Uterus (tissue), 4 donors: ENCODE measurements around the gene AEBP2. TPM values are rescaled to one million over a fixed set of nuclear protein-coding genes. Genes with fewer than 3 reads are reported as not detected.

Source experiments
- DNase-seq, 2 donors: peaks; one replicate each; pipeline ENCODE4 v3.0.0-alpha.2; 2019 to 2020
- H3K27ac ChIP-seq, 2 donors: fragments of 200-600 bp; sonication (generic); 1 replicate in 1 of 2; 2 replicates in 1 of 2; pipeline ENCODE4 v1.5.1; 2016 to 2018
- H3K27me3 ChIP-seq, 2 donors: fragments of 200-600 bp; sonication (generic); one replicate each; pipeline ENCODE4 v1.5.1; 2018 to 2019; ENCODE audit warnings: control low read depth in 1 of 2
- H3K36me3 ChIP-seq, 2 donors: fragments of 200-600 bp; sonication (generic); one replicate each; pipeline ENCODE4 v1.5.1; 2019; ENCODE audit warnings: control low read depth in 1 of 2
- H3K4me1 ChIP-seq, 2 donors: fragments of 200-600 bp; sonication (generic); one replicate each; pipeline ENCODE4 v1.5.1; 2018 to 2019; ENCODE audit warnings: control low read depth in 1 of 2
- H3K4me3 ChIP-seq, 2 donors: fragments of 200-600 bp; sonication (generic); 1 replicate in 1 of 2; 2 replicates in 1 of 2; pipeline ENCODE4 v1.5.1; 2018 to 2019; ENCODE audit warnings: mild to moderate bottlenecking in 1 of 2
- H3K9me3 ChIP-seq, 2 donors: fragments of 200-600 bp; sonication (generic); one replicate each; pipeline ENCODE4 v1.5.1; 2019; ENCODE audit warnings: control low read depth in 1 of 2
- CTCF ChIP-seq, 4 experiments: fragments of 200-600 bp in 2 of 4; fragments of 450-650 bp in 2 of 4; sonication (generic) in 2 of 4; IDR thresholded peaks; one replicate each; pipeline ENCODE4 v1.5.1; 2016 to 2019; ENCODE audit warnings: antibody characterized with exemption in 4 of 4, mild to moderate bottlenecking in 2 of 4, moderate library complexity in 1 of 4
- POLR2A ChIP-seq, 2 donors: fragments of 450-650 bp; IDR thresholded peaks; one replicate each; pipeline ENCODE4 v1.6.1; 2016; ENCODE audit warnings: antibody characterized with exemption in 2 of 2, mild to moderate bottlenecking in 1 of 2, moderate library complexity in 1 of 2
- intact Hi-C: fragments of 100-400 bp; cut with DNase I; formaldehyde crosslinking; loops from one replicate; pipeline ENCODE4 v1.15.1; 2023; ENCODE audit warnings: low total_unique reads
- small RNA-seq: library from RNA; depleted of rRNA; stranded (forward); fragments of <200 nt; gene quantifications from one replicate; pipeline ENCODE3, GENCODE V24; 2016
- total RNA-seq, 4 donors: library from RNA; depleted of rRNA in 3 of 4; stranded (reverse); fragments of >200 nt in 3 of 4; gene quantifications; one replicate each; pipeline versions ENCODE4 v1.1.0 to v1.2.4, GENCODE V29; 2014 to 2023
- donor health status: DM: yes; HTN: yes; CAD: no.

Gene AEBP2
- total RNA-seq, 4 donors from 2014 or later = 16.7 to 95.8 (median 69.1) TPM

- H3K9me3 ChIP-seq = no peaks in the 10 kb centered on the region
- intact Hi-C loops = no loop called here
- TF ChIP-seq POLR2A (IDR thresholded peaks at IDR 0.05) (no peak), CTCF (IDR thresholded peaks at IDR 0.05) (no peak)
- H3K4me3 ChIP-seq = no peak overlapping the region
- no peak for DNase-seq
- no peaks in the 10 kb centered on the region for H3K27me3 ChIP-seq
- no peaks in the 10 kb centered on the region for H3K36me3 ChIP-seq
- H3K27ac ChIP-seq = no peak overlapping the region
- H3K4me1 ChIP-seq = no peaks in the 10 kb centered on the region
These were observed 113.9 kb downstream of the AEBP2 start for GRCh38 chr12:19553175-19553574.

DNA sequence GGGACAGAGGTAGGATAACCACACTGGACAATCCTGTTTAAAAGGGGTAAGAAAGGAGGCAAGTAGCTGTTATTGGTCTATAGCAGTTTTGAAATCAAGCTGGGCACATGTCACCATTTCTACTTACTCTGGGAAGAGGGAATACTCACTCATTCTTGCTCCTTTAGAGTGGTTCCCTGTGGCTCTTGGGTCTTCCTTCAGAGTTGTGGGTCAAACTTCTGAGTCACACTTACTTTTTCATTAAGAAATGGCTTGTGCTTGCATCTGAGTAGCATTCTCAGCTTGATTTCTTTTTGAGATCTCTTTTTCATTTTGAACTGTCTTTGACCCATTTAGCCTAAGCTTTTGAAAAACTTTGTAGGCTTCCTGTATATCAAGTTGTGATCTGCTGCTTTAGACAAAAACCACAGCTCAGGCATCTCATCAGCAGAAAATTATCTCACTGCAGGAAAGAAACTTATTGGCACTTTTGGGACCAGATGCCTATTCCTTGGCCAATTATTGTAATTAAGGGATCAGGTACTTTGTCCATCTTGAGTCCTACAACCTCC lies 122.2 kb downstream of the AEBP2 start:
- no peak for DNase-seq
- no peaks in the 10 kb centered on the region for H3K27me3 ChIP-seq
- no peak for TF ChIP-seq POLR2A (IDR thresholded peaks at IDR 0.05)
- TF ChIP-seq CTCF (IDR thresholded peaks at IDR 0.05) = no peak
- H3K36me3 ChIP-seq = no peaks in the 10 kb centered on the region
- no peaks in the 10 kb centered on the region for H3K4me1 ChIP-seq
- H3K27ac ChIP-seq = no peak overlapping the region
- no peaks in the 10 kb centered on the region for H3K9me3 ChIP-seq
- H3K4me3 ChIP-seq = no peak overlapping the region
- intact Hi-C loops = no loop called here

Small RNA genes within 50 kb of the gene (small RNA-seq; reads per million reads assigned to genes)
- not detected for gene AC091805.2
- not detected for gene RNU6-254P
